ENCODE data around the gene INPP5J. TPM values are rescaled to one million over a fixed set of nuclear protein-coding genes. Genes with fewer than 3 reads are reported as not detected.

Gene INPP5J
- polyA plus RNA-seq, 1 donor (not counting 4 experiments of a cell fraction or from before 2014, with no cell fraction given) = 0.22 TPM

- Histone ChIP-seq H3K36me3 (ENCODE audit: control insufficient read depth in 2 of 2, extremely low read depth in 1 of 2, insufficient read depth in 2 of 2, low read length in 2 of 2) (peaks cover 22 to 26% of the 10 kb centered on the region in 2 experiments), H3K79me2 (ENCODE audit: control insufficient read depth, insufficient read depth, low read length) (no peaks in the 10 kb centered on the region), H3K4me2 (ENCODE audit: control insufficient read depth, extremely low read depth, insufficient read depth, low read depth, low read length) (peak overlapping the region; percentile 77), H3K4me1 (ENCODE audit: control insufficient read depth, extremely low read depth, insufficient read depth, low read length) (peaks cover 10% of the 10 kb centered on the region), H3K9me3 (ENCODE audit: control insufficient read depth, low read depth, low read length) (no peaks in the 10 kb centered on the region), H2AFZ (ENCODE audit: control insufficient read depth, low read length) (no peak overlapping the region), H3K9me1 (ENCODE audit: control insufficient read depth, extremely low read depth, insufficient read depth, low read length) (no peaks in the 10 kb centered on the region), H4K20me1 (ENCODE audit: control insufficient read depth, extremely low read depth, insufficient read depth, low read length) (peaks cover 16% of the 10 kb centered on the region), H3K4me3 (ENCODE audit: control insufficient read depth in 2 of 3, extremely low read depth in 1 of 3, insufficient read depth in 2 of 3, low read depth in 1 of 3, low read length in 3 of 3) (no peak overlapping the region), H3K27me3 (ENCODE audit: control insufficient read depth, extremely low read depth, insufficient read depth, low read length) (no peaks in the 10 kb centered on the region), H3K27ac (ENCODE audit: control insufficient read depth, insufficient read depth, low read length) (peak overlapping the region; percentile 78), H3K9ac (ENCODE audit: control insufficient read depth, extremely low read depth, insufficient read depth, low read length) (peak overlapping the region; percentile 80)
- no peak for DNase-seq (ENCODE audit: low read depth, low spot score)
- no peak for FAIRE-seq
- peak in 1 of 3 experiments; percentile 11 for TF ChIP-seq CTCF (optimal IDR thresholded peaks at IDR 0.05 in 1 of 3, IDR thresholded peaks at IDR 0.05 in 1 of 3, conservative IDR thresholded peaks at IDR 0.05 in 1 of 3; ENCODE audit: extremely low read depth in 1 of 3, insufficient read depth in 2 of 3, low read length in 3 of 3)
- TF ChIP-seq EZH2 (IDR thresholded peaks at IDR 0.05; ENCODE audit: low read length) = no peak
- dilution Hi-C loops (cut with MboI; ENCODE audit: extremely low pct_ligation_motif_present, low sequenced_read_pairs) = no loop called here
These were observed 16.7 kb upstream of the INPP5J start for GRCh38 chr22:31106001-31106571.

GRCh38 chr22:31106731-31107177 lies 16.0 kb upstream of the INPP5J start:
- peaks cover 14% of the 10 kb centered on the region for H4K20me1 ChIP-seq (ENCODE audit: control insufficient read depth, extremely low read depth, insufficient read depth, low read length)
- peak overlapping the region; percentile 78 for H3K27ac ChIP-seq (ENCODE audit: control insufficient read depth, insufficient read depth, low read length)
- TF ChIP-seq CTCF (optimal IDR thresholded peaks at IDR 0.05 in 1 of 3, IDR thresholded peaks at IDR 0.05 in 1 of 3, conservative IDR thresholded peaks at IDR 0.05 in 1 of 3; ENCODE audit: extremely low read depth in 1 of 3, insufficient read depth in 2 of 3, low read length in 3 of 3) (no peak), EZH2 (IDR thresholded peaks at IDR 0.05; ENCODE audit: low read length) (no peak)
- H3K79me2 ChIP-seq (ENCODE audit: control insufficient read depth, insufficient read depth, low read length) = no peaks in the 10 kb centered on the region
- H3K4me1 ChIP-seq (ENCODE audit: control insufficient read depth, extremely low read depth, insufficient read depth, low read length) = peaks cover 10% of the 10 kb centered on the region
- FAIRE-seq = no peak
- dilution Hi-C loops (cut with MboI; ENCODE audit: extremely low pct_ligation_motif_present, low sequenced_read_pairs) = no loop called here
- no peaks in the 10 kb centered on the region for H3K9me3 ChIP-seq (ENCODE audit: control insufficient read depth, low read depth, low read length)
- H3K9ac ChIP-seq (ENCODE audit: control insufficient read depth, extremely low read depth, insufficient read depth, low read length) = peak overlapping the region; percentile 80
- H2AFZ ChIP-seq (ENCODE audit: control insufficient read depth, low read length) = peak overlapping the region; percentile 80
- H3K4me2 ChIP-seq (ENCODE audit: control insufficient read depth, extremely low read depth, insufficient read depth, low read depth, low read length) = peak overlapping the region; percentile 77
- H3K9me1 ChIP-seq (ENCODE audit: control insufficient read depth, extremely low read depth, insufficient read depth, low read length) = no peaks in the 10 kb centered on the region
- no peaks in the 10 kb centered on the region for H3K27me3 ChIP-seq (ENCODE audit: control insufficient read depth, extremely low read depth, insufficient read depth, low read length)
- no peak for DNase-seq (ENCODE audit: low read depth, low spot score)
- peaks cover 17 to 22% of the 10 kb centered on the region in 2 experiments for H3K36me3 ChIP-seq (ENCODE audit: control insufficient read depth in 2 of 2, extremely low read depth in 1 of 2, insufficient read depth in 2 of 2, low read length in 2 of 2)
- H3K4me3 ChIP-seq (ENCODE audit: control insufficient read depth in 2 of 3, extremely low read depth in 1 of 3, insufficient read depth in 2 of 3, low read depth in 1 of 3, low read length in 3 of 3) = peak overlapping the region; percentile 34 to 61 (median 54)

Measured in keratinocyte (primary cell).